Lower leg skin (tissue), 3 donors: ENCODE results near the gene SLC39A8.

Experiments
- CTCF ChIP-seq, 3 donors: fragments of 450-650 bp; IDR thresholded peaks; one replicate each; pipeline ENCODE4 v1.5.1; 2016; ENCODE audit warnings: antibody characterized with exemption in 3 of 3, mild to moderate bottlenecking in 3 of 3, moderate library complexity in 2 of 3
- POLR2A ChIP-seq, 2 donors: fragments of 450-650 bp; IDR thresholded peaks; one replicate each; pipeline ENCODE4 v1.6.1; 2016 to 2017; ENCODE audit warnings: antibody characterized with exemption in 2 of 2, mild to moderate bottlenecking in 1 of 2, moderate library complexity in 1 of 2

GRCh38 chr4:102268355-102268754, 76.9 kb downstream of the SLC39A8 start:
- TF ChIP-seq CTCF (IDR thresholded peaks at IDR 0.05) (no peak), POLR2A (IDR thresholded peaks at IDR 0.05) (no peak)
